ENCODE data around the gene IL27RA.

- no peak for TF ChIP-seq CTCF (conservative IDR thresholded peaks at IDR 0.05)
- no peak for TF ChIP-seq EZH2 (IDR thresholded peaks at IDR 0.05; ENCODE audit: low read depth)
Observed at GRCh38 chr19:13995017-13995728, 36.4 kb upstream of the IL27RA start.
